ENCODE data around the gene CFAP100.

CFAP100 gene

DNA sequence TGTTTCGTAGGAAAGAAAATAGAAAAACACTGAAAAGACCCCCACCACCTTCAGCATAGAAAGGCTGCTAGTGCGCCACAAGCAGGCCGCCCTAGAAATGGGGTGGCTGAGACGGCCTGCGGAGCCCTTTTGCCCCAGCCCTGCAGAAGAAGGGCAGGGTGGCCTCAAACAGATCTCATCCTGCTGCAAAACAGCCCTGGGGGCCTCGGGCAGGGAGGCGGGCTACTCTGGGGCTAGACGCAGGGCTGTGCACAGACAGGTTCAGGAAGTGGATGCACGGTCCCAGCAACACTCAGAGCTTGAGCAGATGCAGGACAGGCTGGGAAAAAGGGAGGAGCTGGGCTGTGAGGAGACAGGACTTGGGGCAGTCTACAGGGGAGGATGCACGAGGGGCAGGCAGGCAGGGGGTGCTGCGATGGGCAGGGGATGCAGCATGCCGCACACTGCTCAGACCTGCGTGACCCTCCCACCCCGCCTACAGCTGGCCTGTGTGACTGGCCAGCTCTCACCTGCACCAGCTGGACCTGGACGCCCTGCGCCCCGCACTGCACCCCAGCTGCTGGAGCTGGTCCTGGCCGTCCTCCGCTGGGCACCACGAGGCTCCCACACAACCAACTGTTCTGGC, 46.7 kb downstream of the CFAP100 start:
- no peak for DNase-seq (ENCODE audit: low read depth in 2 of 2)

DNA sequence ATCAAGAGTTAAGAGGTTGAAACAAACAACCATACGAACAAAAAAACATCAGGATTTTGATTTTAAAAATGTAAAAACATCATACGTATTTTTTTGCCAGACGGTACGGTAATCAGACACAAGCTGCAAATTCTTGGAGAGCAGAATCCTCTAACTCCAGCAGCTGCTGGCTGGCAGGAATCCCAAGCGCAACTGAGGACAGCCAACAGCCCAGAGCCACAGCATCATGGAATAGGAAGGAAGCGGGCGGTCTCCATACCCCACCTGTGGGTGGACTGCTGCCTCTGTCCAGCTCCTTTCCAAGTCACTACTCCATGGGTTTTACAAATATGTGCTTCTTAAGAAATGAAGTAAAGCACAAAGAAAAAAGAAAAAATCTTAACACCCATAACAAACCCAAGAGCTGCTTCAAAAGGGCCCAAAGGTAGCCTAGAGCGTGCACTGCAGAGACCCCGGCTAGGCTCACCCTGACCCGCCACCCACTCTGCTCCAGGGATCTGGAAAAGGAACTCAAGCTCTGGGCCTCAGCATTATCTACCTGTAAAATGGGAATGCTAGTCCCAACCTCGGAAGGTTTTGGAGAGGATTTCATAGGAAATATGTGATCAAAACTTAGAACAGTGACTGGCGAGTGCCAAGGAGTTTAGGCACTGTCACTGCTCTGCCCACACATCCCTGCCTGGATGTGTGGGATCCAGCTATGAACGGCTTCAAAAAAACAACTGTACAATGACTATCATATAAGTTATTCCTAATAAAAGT, 47.6 kb downstream of the CFAP100 start:
- no peak for DNase-seq (ENCODE audit: low read depth in 2 of 2)

GRCh38 chr3:126442856-126443242, 48.1 kb downstream of the CFAP100 start:
- DNase-seq (ENCODE audit: low read depth in 2 of 2), result no peak

- DNase-seq (ENCODE audit: low read depth in 2 of 2), result no peak
These were observed 50.8 kb downstream of the CFAP100 start for GRCh38 chr3:126445506-126445905.

GRCh38 chr3:126446301-126446700, 51.6 kb downstream of the CFAP100 start:
- DNase-seq (ENCODE audit: low read depth in 2 of 2), result no peak

- no peak for DNase-seq (ENCODE audit: low read depth in 2 of 2)
These were observed 52.1 kb downstream of the CFAP100 start for GRCh38 chr3:126446791-126447190.

- no peak for DNase-seq (ENCODE audit: low read depth in 2 of 2)
These were observed 52.9 kb downstream of the CFAP100 start for GRCh38 chr3:126447456-126448106.

- no peak for DNase-seq (ENCODE audit: low read depth in 2 of 2)
These were observed 53.6 kb downstream of the CFAP100 start for GRCh38 chr3:126448136-126448892.

DNA sequence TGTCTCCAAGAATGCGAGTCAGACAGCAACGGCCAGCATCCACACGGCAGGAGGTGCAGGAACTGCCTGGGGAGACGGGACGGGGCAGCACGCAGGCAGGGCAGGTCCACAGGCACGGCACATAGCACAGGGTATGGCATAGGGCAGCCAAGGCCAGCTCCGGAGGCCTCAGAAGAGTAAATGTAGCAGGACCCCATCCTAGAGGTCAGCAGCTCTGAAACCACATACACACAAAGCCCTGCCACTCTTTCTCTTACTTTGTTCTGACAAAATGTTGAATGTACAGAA, 54.1 kb downstream of the CFAP100 start:
- DNase-seq (ENCODE audit: low read depth in 2 of 2), result no peak

- DNase-seq (ENCODE audit: low read depth in 2 of 2), result no peak
These were observed 54.9 kb downstream of the CFAP100 start for GRCh38 chr3:126449621-126450051.

- no peak for DNase-seq (ENCODE audit: low read depth in 2 of 2)
These were observed 55.5 kb downstream of the CFAP100 start for GRCh38 chr3:126450219-126450618.

DNA sequence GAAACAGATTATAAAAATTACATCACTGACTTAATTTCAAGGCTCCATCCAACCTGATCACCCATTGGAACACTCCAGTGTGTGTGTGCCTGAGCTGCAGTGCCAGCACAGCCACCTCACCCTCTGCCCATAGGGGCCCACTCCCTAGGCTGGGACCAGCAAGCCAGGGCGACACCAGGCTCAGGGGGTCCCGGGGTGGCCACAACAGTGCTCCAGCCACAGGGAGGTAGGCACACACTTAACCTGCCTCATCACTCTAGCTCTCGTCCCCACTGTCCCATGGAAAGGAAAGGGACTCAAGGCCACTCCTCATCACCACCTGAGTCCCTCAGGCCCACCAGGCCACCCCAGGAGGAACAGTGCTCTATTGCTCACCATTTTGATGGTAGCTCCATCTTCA, 56.0 kb downstream of the CFAP100 start:
- DNase-seq (ENCODE audit: low read depth in 2 of 2), result no peak

GRCh38 chr3:126451511-126451910, 56.8 kb downstream of the CFAP100 start:
- no peak for DNase-seq (ENCODE audit: low read depth in 2 of 2)

GRCh38 chr3:126452213-126452612, 57.5 kb downstream of the CFAP100 start:
- no peak for DNase-seq (ENCODE audit: low read depth in 2 of 2)

DNA sequence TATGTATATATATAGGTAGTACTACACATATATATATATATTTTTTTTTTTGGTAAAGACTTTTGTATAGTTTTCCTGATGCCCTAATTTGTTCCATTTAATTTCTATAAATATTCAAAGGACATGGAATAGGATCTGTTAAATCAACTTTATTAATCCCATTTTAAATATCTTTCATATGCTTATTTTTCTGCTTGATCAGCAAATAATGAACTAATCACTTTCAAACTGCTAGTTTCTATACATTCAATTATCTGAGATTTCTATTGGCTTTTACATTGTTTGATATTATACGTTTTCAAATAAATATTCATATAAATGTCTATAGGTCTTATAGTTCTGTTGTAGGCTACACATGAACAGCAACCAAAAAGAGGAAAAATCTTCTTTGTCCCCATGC, 59.3 kb downstream of the CFAP100 start:
- no peak for DNase-seq (ENCODE audit: low read depth in 2 of 2)

GRCh38 chr3:126454437-126455198, 59.9 kb downstream of the CFAP100 start:
- no peak for DNase-seq (ENCODE audit: low read depth in 2 of 2)

- DNase-seq (ENCODE audit: low read depth in 2 of 2), result no peak
These were observed 61.5 kb downstream of the CFAP100 start for GRCh38 chr3:126456211-126456610.

GRCh38 chr3:126456766-126457388, 62.2 kb downstream of the CFAP100 start:
- DNase-seq (ENCODE audit: low read depth in 2 of 2), result no peak

- no peak for DNase-seq (ENCODE audit: low read depth in 2 of 2)
These were observed 64.5 kb downstream of the CFAP100 start for GRCh38 chr3:126459111-126459762.

- no peak for DNase-seq (ENCODE audit: low read depth in 2 of 2)
These were observed 65.0 kb downstream of the CFAP100 start for GRCh38 chr3:126459763-126460127.

GRCh38 chr3:126460381-126460780, 65.7 kb downstream of the CFAP100 start:
- no peak for DNase-seq (ENCODE audit: low read depth in 2 of 2)

All from stimulated activated CD8-positive, alpha-beta memory T cell treated with anti-CD3 and anti-CD28 coated beads, Interleukin-7, amount 100 ng/mL, for 4 hours (primary cell).